Astrocyte of the hippocampus (primary cell): Measurements from ENCODE around the gene MINDY3.

ENCODE experiments used
- DNase-seq: peaks from one replicate; pipeline ENCODE4 v3.0.0; 2011; ENCODE audit warnings: low read depth, low spot score

MINDY3 gene

DNA sequence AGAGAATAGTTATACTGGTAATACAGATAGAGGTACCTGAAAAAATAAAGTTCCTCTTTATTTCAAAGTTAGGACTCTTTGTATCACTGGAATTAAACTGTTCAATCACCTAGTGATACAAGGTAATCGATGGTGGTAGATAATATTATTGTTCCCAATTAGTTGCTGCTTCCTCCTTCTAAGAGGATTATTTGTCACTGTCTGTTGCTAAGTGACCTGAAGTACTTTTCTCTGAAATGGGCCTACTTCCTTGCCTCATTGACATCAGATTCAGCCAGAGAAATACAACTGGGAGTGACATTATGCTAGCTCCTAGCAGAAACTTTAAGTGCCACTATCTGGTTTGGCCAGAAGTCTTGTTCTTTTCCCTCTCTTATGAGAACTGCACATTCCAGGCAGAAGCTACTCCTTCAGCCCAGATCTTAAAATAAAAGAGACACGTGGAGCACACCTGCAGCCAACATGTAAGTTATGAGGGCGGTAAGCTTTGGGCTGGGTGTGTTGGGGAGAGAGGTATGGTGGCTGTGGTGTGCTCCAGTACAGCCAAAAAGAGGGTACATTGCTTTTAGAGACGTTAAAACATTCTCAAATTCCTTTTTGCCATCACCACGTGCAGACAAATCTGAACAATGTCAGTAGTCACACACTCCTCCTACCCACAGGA, 54.8 kb downstream of the MINDY3 start:
- DNase-seq, result no peak

DNA sequence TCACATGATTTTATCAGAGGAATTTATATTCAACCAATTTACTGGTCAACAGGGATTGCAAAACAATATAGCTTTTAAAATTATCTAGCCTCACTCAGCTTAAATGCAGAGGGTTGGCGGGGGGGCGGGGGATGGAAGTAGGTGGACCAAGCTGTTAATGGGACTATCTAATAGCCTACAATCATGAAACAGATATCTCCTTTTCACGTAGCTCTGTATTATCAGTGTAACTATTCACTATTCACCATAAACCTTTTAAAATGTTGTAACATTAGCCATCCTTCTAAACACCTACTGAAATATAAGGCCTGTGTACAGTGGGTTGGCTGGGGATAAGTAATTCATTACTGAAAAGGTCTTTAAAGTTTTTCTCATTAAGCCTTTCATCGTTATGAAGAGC, 56.2 kb downstream of the MINDY3 start:
- no peak for DNase-seq

DNA sequence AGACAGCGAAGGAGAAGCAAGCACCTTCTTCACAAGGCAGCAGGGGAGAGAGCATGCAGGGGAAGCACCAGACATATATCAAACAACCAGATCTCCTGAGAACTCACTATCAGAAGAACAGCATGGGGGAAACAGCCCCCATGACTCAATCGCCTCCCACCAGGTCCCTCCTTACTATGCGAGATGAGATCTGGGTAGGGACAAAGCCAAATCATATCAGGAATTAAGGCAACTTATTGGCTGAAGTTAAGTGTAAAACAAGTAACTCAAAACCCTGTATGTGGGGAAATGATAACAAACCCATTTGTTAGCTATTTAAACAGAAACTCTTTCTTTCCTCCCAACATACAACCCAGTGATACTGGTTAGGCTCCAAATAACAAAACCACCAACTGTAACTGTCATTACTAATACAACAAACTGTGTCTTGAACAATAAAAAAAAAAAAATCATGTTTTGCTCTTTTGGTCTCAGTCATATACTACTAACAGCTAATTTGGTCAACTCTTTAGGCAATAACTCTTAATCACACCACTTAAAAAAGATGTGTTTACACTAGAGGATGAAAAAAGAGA, 57.8 kb downstream of the MINDY3 start:
- DNase-seq, result no peak

DNA sequence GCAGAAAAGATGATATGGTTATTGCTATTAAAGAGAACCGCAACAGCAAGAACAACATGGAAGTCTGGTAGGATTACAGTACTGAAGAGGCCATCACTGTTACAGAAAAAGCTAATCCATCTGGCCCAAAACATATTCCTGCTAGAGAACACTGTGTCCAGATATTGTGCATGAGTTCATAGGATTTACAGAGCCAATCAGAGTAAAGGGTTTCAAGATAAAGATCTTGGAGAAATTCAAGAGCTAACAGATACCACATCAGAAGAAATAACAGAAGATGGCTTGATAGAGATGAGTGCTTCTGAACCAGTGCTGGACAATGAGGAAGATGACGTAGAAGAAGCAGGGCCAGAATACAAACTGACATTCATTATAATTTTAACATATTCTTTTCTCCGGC, 58.7 kb downstream of the MINDY3 start:
- DNase-seq, result no peak

DNA sequence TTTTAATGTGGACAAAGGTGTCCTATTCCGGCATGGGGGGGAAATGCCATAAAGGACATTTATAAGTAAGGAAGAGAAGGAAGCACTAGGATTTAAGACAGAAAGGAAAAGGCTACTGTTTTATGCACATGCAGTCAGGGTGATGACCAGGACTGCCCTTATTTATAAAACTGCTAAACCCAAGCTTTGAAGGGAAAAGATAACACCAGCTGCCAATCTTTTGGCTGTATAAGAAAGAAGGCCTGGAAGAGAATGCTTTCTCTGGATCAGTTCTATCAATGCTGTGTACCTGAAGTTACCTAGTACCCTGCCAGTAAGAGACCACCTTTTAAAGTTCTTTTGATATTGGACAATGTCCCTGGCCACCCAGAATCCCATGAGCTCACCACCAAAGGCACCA, 59.2 kb downstream of the MINDY3 start:
- DNase-seq, result no peak

DNA sequence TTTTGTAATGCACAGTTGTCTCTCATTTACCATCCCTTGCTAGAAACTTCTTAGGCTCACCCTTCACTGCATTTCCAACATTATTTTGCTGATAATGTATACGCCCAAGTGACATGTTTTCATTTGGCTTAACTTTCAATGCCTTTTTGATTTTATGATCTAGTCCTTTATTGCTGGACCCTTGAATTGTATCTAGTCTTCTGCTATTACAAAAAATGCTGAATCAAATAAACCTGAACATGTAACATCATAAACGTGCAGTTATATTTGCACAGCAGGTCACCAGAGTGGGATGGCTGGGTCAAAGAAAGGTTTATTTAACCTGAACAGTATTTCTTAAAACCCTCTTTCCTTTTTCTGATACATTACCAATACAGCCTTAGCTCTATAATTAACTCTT, 63.0 kb downstream of the MINDY3 start:
- no peak for DNase-seq

DNA sequence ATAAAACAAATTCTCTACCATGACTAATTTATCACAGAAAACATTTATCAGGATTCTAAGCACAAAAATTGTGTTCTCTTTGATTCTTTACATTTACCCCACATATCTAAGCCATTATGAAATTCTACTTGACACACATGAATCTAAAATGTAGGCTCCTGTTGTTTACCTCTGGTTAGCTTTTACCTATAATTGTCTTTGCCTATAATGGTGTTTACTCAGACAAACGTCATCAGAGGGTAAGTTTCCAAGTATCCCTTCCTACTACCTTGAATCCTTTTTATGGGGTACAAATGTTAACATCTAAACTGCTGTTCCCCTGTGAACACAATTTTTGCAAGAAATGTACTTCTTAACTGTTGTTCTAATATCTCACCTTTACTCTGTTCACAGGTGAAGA, 63.5 kb downstream of the MINDY3 start:
- no peak for DNase-seq

DNA sequence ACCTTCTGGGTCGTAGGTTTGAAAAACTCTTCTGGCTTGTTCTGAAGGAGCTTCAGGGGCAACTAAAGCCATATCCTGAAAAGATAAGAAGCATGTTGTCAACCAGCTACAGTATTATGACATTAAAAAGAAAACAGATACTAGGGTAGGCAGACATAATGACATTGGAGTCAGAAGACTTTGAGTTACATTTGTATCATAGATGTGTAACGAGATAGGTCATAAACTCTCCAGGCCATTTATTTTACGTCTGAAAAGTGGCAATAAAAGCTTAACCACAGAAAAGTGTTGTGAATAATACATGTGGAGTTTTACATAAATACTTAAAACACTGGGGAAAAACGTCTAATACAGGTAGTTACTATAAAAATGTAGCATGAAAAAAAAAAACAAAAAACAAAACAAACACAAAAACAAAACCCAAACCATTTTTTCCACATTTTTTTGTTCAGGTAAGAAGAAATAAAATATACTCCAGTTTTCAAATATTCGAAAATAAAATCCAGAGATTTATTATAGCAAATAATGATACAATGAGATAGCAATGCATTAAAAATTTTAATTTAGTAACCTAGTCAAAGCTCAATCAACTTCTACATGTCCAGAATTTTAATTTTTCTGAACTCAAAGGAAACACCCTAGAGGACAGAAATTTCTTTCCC, 64.1 kb downstream of the MINDY3 start:
- DNase-seq, result no peak

DNA sequence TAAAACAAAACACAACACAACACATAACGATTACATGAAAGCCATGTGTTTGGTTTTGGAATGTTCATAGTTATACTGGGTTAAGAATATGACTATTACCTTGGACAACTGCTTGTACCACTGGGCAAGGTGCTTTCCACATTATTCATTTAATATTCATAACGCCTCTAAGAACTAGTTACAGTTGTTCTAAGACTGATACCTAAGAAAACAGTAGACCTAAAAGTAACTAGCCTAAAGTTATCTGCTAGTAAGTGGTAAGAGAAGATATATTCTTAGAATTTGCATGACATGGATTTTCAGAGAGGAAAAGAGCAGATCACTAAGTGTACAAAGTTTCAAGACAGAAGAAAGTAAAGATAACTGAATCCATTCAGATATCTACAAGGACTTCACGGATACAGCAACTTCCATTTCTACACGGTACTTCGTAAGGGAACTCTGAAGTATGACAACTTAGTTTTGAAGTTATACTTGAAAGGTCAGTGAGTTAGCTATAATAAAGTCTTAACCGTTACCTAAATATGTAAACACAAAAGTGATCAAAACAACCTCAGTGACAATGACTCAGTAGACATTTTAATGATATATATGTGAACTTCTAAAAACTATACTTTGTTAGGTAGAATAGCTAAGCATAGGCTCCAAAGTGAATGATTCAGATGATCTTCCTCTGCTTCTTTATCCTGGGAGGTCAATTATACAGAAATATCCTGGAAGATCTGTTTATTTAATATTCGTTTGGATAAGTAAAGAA, 65.1 kb downstream of the MINDY3 start:
- DNase-seq, result no peak

DNA sequence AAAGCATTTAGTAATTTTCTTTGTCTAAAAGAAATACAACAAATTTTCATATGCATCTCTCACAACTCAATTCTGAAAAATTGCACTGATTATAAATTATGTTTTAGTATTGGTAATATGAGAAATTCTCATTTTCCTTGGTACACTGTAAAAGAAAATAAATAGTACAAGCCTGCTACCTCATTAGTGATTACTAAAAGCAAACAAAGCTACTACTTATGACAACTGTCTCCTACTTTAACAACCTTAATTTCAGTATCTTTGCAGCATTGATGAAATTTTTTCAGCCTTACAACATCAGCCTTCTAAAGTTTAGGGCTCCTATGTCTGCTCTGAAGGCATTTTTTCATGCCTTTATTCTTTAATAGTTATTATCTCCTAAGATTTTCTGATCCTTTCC, 65.7 kb downstream of the MINDY3 start:
- DNase-seq, result no peak

DNA sequence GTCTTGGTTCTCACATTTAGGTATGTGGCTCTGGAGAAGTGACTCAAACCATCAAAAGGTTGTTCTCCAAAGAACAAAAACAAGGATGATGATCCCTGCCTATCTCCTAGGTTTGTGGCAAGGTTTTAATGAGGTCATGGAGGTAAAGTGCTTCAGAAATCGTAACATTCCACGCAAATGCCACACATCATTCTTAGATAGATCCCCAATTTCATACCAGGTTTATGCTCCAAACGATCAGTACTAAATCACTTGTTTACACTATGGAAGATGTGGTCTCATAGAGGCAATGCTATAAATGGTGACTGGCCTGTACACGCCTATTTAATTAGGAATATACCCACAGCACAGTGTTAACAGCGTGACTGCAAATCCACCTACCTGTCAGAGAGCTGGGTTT, 66.6 kb downstream of the MINDY3 start:
- no peak for DNase-seq

DNA sequence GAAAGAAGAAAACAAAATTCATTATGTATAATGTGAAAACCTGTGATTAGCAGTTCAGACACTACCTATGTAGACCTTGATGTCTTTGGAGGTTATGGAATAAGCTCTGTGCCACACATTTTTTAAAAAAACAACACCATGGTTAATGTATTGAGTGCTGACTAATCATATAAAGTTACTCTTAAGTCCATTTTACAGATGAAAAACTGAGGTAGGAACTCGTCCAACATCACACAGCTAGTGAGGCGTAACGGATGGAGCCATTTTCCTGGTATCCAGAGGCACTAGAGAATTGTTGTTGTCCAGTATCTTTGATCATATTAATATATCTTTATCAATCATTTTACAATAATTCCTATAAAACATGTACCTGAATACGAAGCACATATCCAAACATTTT, 67.5 kb downstream of the MINDY3 start:
- no peak for DNase-seq

DNA sequence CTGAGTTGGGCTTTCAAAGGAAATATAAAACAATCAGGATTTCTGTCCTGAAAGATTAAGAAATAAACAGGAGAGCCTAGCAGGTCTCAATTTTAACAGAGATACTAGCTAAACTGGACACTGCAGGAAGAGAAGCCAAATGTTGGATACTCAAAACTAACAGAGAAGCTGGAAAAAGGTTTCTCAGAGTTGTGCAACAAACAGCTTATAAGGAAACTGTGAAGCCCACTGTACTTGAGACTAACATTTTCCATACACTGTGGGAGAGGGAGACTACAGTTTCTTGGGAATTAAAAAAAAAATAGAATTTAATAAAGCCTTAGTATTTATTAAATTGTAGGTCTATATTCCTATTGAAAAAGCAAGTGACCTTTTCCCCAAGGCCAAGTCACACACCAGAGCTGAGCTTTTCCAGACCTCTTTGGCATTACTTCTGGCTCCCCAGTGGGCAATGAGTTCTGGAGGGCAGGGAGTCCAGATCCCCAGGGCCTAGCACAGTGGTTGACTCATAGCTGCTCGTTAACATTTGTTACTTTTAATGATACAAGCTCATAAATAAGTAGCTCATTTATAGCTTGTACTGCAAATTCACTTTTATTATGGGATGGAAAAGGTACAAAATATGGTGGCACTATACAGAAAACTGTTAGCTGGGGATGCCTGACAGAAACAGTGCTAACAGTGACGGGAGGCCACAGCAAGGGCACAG, 68.3 kb downstream of the MINDY3 start:
- DNase-seq, result no peak

DNA sequence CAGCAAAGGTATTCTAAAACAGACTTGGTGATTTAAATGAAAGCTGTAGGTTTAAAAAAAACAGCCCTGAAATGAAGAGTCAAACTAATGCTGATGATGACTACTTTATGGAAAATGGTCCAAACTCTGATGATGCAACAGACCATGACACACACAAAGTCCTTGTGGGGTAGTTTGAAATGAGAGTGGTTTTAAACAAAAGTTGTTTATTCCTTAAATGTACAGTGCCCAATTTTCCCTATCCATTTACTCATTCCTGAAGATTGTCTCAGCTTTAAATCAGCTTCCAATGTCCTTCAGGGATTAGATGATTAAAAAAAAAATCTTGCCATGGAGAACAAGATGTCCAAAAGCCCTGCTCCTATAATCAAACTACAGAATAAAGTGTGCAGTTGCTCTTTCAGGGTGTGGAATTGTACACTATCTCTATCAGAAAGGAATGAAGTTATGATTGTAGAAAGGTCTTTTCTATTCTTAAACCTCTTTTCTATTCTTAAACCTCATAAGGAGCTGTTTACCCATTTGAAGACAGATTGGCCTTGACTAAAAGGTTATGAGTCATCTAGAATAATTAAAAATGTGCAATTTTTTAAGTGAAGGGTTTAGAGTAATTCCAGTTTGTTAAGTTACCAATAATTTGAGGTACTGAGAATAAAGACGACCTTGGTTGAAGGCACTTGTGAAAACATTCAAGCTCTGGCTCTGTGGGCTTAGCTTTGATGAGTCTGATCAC, 70.3 kb downstream of the MINDY3 start:
- peak; percentile 54 for DNase-seq

DNA sequence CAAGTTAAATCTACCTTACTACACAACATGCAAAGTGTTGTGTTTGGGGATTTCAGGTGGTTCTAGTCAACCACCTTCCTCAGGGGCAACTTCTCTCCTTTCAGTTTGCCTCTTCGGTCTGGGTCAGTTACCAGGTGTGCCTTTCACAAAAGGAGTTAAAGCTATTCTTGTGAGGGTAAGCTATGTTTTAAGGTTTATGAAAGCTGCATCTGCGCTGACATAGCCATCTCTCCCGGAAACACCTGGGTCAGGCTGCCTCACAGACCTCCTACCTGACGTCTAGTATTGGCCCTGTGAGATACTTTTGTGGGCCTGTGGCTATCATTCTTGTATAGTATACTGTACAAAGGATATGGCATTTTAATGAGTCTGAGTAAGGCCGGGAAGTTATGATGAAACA, 72.9 kb downstream of the MINDY3 start:
- no peak for DNase-seq

DNA sequence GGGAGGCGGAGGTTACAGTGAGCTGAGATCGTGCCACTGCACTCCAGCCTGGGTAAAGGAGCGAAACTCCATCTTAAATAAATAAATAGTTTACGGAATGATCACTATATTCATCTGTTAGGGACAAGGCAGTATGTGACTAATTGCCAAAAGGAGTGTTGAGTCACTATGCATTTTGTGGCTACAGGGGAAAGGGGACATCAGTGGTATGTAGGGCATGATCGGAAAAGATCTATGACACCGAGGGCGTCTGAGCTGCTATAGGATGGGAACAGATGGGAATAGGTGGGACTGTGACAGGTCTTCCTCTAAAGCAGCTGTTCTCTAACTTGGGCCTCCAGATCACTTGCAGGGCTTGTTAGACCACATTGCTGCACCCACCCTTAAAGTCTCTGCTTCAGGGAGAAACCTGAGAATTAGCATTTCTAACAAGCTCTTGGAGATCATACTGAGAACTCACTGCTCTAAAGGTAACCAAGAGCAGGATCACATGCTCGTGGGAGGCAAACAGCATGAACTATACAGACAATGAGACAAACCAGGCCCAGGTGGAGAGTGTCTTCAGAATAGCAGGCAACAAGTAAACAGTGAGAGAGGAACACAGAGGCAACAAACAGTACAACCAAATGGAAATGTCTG, 75.5 kb downstream of the MINDY3 start:
- DNase-seq, result no peak

DNA sequence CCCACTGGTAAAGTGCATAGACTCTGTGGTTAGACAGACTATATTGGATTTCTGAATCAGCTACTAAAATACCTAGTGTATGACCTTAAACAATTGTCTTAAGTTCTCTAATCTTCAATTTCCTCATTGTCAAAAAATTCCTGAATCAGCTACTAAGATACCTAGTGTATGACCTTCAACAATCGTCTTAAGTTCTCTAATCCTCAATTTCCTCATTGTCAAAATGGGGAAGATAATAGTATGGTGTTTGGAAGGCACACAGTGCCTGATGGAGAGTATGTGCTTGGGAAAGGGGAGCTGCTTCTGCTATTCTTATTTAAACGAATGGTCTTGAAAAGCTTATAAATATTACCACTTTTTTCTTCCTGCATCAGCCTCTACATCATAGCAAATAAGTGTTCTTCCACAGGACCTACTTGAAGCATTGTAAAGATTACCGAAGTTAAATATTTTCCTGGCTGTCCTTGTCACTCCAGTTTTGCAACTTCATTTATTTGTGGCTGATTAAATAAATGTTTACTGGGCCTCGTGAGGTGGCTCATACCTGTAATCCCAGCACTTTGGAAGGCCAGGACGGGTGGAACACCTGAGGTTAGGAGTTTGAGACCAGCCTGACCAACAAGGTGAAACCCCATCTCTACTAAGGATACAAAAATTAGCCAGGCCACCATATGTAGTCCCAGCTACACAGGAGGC, 76.2 kb downstream of the MINDY3 start:
- DNase-seq, result no peak

DNA sequence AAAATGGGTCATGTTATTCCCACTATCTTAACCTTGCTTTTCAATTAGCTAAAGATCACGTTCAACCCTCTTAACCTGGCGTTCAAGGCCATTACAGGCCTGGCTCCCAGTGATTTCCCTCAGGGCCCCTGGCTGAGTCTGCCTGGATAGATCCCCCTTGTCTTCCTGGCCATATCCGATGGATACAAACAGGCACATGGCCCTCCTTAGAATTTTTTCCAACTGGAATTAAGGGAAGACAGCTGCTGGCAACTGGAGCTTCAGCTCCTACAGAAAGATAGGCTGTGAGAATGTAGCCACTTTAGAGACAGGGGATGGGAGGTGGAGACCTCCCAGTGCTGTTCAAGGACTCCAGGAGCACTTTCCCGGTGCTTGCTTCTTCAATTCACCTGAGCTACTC, 77.5 kb downstream of the MINDY3 start:
- DNase-seq, result no peak

DNA sequence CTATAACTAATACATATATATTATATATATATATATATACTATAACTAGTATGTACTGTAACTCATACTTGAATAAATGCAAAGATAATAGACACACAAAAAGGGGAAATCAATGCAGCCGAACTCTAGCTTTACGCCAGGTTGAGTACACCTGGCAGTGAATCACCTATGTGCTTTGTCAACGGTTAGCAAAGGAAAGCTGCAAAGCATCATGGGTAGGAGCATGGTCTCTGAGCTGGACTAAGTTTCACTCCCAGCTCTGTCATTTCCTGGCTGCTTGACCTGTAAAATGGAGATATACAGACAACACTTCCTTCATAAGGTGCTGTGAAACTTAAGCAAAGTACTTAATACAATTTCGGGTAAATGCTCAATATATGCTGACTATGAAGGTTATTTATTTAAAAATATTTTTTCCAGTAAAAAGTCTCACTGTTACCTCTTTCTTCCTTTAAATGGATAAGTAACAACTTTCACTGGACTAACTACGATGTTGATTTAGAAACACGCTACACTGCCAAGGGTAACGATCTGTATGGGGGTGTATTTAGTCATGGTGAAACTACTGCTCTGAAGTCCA, 78.8 kb downstream of the MINDY3 start:
- no peak for DNase-seq
